Loucy (cell line): ENCODE results near the gene TUFT1.

Experiments used
- H2AFZ ChIP-seq: fragments of 200-600 bp; sonication (generic); 2 replicates; pipeline ENCODE4 v1.6.0; 2016; ENCODE audit warnings: antibody characterized with exemption, mild to moderate bottlenecking, low read length, moderate library complexity
- H3F3A ChIP-seq: fragments of 200-600 bp; 2 replicates; pipeline ENCODE4 v1.6.0; 2016; ENCODE audit warnings: antibody characterized with exemption, low read depth, mild to moderate bottlenecking
- H3K27me3 ChIP-seq: fragments of 200-600 bp; sonication (generic); 2 replicates; pipeline ENCODE4 v1.6.1; 2014; ENCODE audit warnings: low read length, mild to moderate bottlenecking; ENCODE audit not compliant: insufficient read depth, poor library complexity, severe bottlenecking
- H3K36me3 ChIP-seq: fragments of 200-600 bp; sonication (generic); 2 replicates; pipeline ENCODE4 v1.6.1; 2016; ENCODE audit warnings: low read length; ENCODE audit not compliant: insufficient read depth
- H3K4me1 ChIP-seq: fragments of 200-600 bp; sonication (generic); 2 replicates; pipeline ENCODE4 v1.5.1; 2014; ENCODE audit warnings: low read length, mild to moderate bottlenecking; ENCODE audit not compliant: insufficient read depth, poor library complexity, severe bottlenecking
- H3K4me2 ChIP-seq: fragments of 200-600 bp; sonication (generic); 2 replicates; pipeline ENCODE4 v1.6.0; 2014; ENCODE audit warnings: antibody characterized with exemption, low read length, low read depth, mild to moderate bottlenecking; ENCODE audit not compliant: poor library complexity, severe bottlenecking
- H3K4me3 ChIP-seq: fragments of 200-600 bp; sonication (generic); 2 replicates; pipeline ENCODE4 v1.5.1; 2014; ENCODE audit warnings: low read length, mild to moderate bottlenecking, mixed read lengths; ENCODE audit not compliant: poor library complexity, severe bottlenecking
- H3K79me2 ChIP-seq: fragments of 200-600 bp; sonication (generic); 2 replicates; pipeline ENCODE4 v1.6.1; 2014; ENCODE audit warnings: low read length; ENCODE audit not compliant: insufficient read depth
- H3K9ac ChIP-seq: fragments of 200-600 bp; sonication (generic); 2 replicates; pipeline ENCODE4 v1.6.0; 2014; ENCODE audit warnings: mild to moderate bottlenecking, low read depth, low read length, moderate library complexity; ENCODE audit not compliant: poor library complexity, severe bottlenecking
- H3K9me2 ChIP-seq: fragments of 200-600 bp; sonication (generic); replicated peaks from 2 replicates; pipeline ENCODE4 v1.6.1; 2016; ENCODE audit warnings: low read depth, low read length, mixed read lengths
- H3K9me3 ChIP-seq: fragments of 200-600 bp; sonication (generic); 2 replicates; pipeline ENCODE4 v1.6.1; 2014; ENCODE audit warnings: mild to moderate bottlenecking, antibody characterized with exemption, low read length, low read depth; ENCODE audit not compliant: insufficient read depth
- H4K20me1 ChIP-seq: fragments of 200-600 bp; sonication (generic); 2 replicates; pipeline ENCODE4 v1.6.0; 2014; ENCODE audit warnings: antibody characterized with exemption, low read length, mild to moderate bottlenecking; ENCODE audit not compliant: insufficient read depth, poor library complexity, severe bottlenecking
- CTCF ChIP-seq: fragments of 200-600 bp; sonication (generic); conservative IDR thresholded peaks from 2 replicates; pipeline ENCODE4 v1.5.1; 2014; ENCODE audit warnings: mild to moderate bottlenecking, antibody characterized with exemption, low read length
- EZH2phosphoT487 ChIP-seq: fragments of 200-600 bp; IDR thresholded peaks from 2 replicates; pipeline ENCODE4 v1.6.1; 2018; ENCODE audit warnings: antibody characterized with exemption, mild to moderate bottlenecking, moderate library complexity, borderline replicate concordance

Gene TUFT1

DNA sequence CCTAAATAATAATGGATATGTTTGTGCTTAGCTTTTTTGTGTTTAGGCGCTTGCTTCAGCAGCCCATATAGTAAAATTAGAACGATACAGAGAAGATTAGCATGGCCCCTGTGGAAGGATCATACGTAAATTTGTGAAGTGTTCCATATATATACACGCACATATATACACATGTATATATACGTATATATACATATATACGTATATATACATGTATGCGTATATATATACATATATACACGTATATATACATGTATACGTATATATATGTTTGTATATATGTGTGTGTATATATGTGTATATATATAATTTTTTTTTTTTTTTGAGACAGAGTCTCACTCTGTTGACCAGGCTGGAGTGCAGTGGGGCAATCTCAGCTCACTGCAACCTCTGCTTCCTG is 89.2 kb downstream of the TUFT1 start:
- no peaks in the 10 kb centered on the region for H3K9me3 ChIP-seq
- no peak overlapping the region for H3K4me3 ChIP-seq
- no peaks in the 10 kb centered on the region for H3K27me3 ChIP-seq
- no peaks in the 10 kb centered on the region for H3F3A ChIP-seq
- H3K4me2 ChIP-seq: no peak overlapping the region
- H4K20me1 ChIP-seq: no peaks in the 10 kb centered on the region
- no peak for TF ChIP-seq CTCF
- no peak for TF ChIP-seq EZH2phosphoT487
- H2AFZ ChIP-seq: no peak overlapping the region
- no peak overlapping the region for H3K9ac ChIP-seq
- no peaks in the 10 kb centered on the region for H3K9me2 ChIP-seq
- H3K79me2 ChIP-seq: no peaks in the 10 kb centered on the region; the same call in none of the 2 replicates
- no peaks in the 10 kb centered on the region for H3K4me1 ChIP-seq
- H3K36me3 ChIP-seq: no peaks in the 10 kb centered on the region
